GM12865 (cell line): Measurements from ENCODE around the gene MYO7B.
"Not testable (repeated sequence)": the region's sequence is repeated elsewhere in the genome, so short reads cannot be mapped to it uniquely, and the experiment has no call there.

Experiments used
- DNase-seq: peaks from one replicate; pipeline ENCODE4 v3.0.0; 2010; ENCODE audit warnings: low read depth
- H3K4me3 ChIP-seq: 2 replicates; pipeline ENCODE4 v1.5.1; 2011; ENCODE audit warnings: mild to moderate bottlenecking, low read depth, low read length, control low read depth
- CTCF ChIP-seq: IDR thresholded peaks from 2 replicates; pipeline ENCODE4 v1.5.1; 2011; ENCODE audit warnings: low read length, control low read depth, low read depth, inconsistent platforms; ENCODE audit not compliant: insufficient read depth; ENCODE audit errors: missing control alignments

The MYO7B gene

GRCh38 chr2:127566576-127566975 lies 31.1 kb downstream of the MYO7B start:
- DNase-seq, result no peak
- H3K4me3 ChIP-seq, result no peak overlapping the region
- TF ChIP-seq CTCF, result no peak

- DNase-seq, result no peak
- no peak for TF ChIP-seq CTCF
- no peak overlapping the region for H3K4me3 ChIP-seq
Measured at GRCh38 chr2:127567351-127567854, 31.9 kb downstream of the MYO7B start.

GRCh38 chr2:127568128-127568527 lies 32.6 kb downstream of the MYO7B start:
- H3K4me3 ChIP-seq, result no peak overlapping the region
- TF ChIP-seq CTCF, result no peak
- no peak for DNase-seq

- no peak for TF ChIP-seq CTCF
- H3K4me3 ChIP-seq, result no peak overlapping the region
- DNase-seq, result no peak
Measured at GRCh38 chr2:127569666-127570065, 34.2 kb downstream of the MYO7B start.

GRCh38 chr2:127570282-127571250 lies 35.1 kb downstream of the MYO7B start:
- H3K4me3 ChIP-seq, result no peak overlapping the region
- no peak for TF ChIP-seq CTCF
- DNase-seq, result no peak

GRCh38 chr2:127572352-127572751 lies 36.9 kb downstream of the MYO7B start:
- not testable (repeated sequence) for H3K4me3 ChIP-seq, DNase-seq

- H3K4me3 ChIP-seq, result no peak overlapping the region
- no peak for TF ChIP-seq CTCF
- no peak for DNase-seq
Measured at GRCh38 chr2:127572841-127573240, 37.4 kb downstream of the MYO7B start.
